SK-N-SH (cell line): ENCODE data around the gene FOXRED1.

ENCODE experiments used
- CTCF ChIP-seq: fragments of 200-600 bp; sonication (generic); IDR thresholded peaks from 2 replicates; pipeline ENCODE4 v1.6.1; 2017; ENCODE audit warnings: antibody characterized with exemption, mild to moderate bottlenecking, moderate library complexity
- TAF1 ChIP-seq: IDR thresholded peaks from 2 replicates; pipeline ENCODE4 v1.6.1; 2012; ENCODE audit warnings: low read depth, mild to moderate bottlenecking, low read length, moderate library complexity, borderline replicate concordance

- TF ChIP-seq CTCF, result no peak
- no peak for TF ChIP-seq TAF1
Observed at GRCh38 chr11:126233391-126233790, 35.6 kb upstream of the FOXRED1 start.
